GM12878 (cell line): ENCODE results near the gene ZNF582. TPM values are rescaled to one million over a fixed set of nuclear protein-coding genes. Genes with fewer than 3 reads are reported as not detected.
A peak's percentile ranks its signal among the peaks of the same experiment; 100 is the strongest.

Experiments
- ATAC-seq: fragments of 200-7000 bp; cut with Tn5 transposase; 3 replicates; pipeline ENCODE4 v1.9.1; 2020; ENCODE audit warnings: mild to moderate bottlenecking, moderate library complexity
- BruUV-seq: library from RNA; stranded (reverse); fragments of 400-500 nt; replicated peaks from 2 replicates; lab custom pipeline; 2021; lab: Mats Ljungman, UMichigan
- CTCF ChIA-PET: fragments of 300-600 bp; sonication (Branson Sonifier 250); formaldehyde crosslinking; extraction: SDS; loops from one replicate; lab custom pipeline; 2021; ENCODE audit warnings: inconsistent platforms; lab: Yijun Ruan, JAX
- POLR2A ChIA-PET: fragments of 350-600 bp; formaldehyde crosslinking; extraction: SDS; loops from one replicate; lab custom pipeline; 2021; ENCODE audit warnings: inconsistent platforms; lab: Charles Lee
- RAD21 ChIA-PET: fragments of 300-600 bp; sonication (Branson Sonifier 250); formaldehyde crosslinking; loops from one replicate; lab custom pipeline; 2023; ENCODE audit warnings: antibody characterized with exemption; ENCODE audit not compliant: unreplicated experiment; lab: Charles Lee
- SMC1A ChIA-PET: fragments of 300-600 bp; sonication (Branson Sonifier 250); formaldehyde crosslinking; loops from one replicate; lab custom pipeline; 2023; ENCODE audit not compliant: unreplicated experiment, uncharacterized antibody; lab: Charles Lee
- DNase-seq: peaks from one replicate; pipeline ENCODE4 v3.0.0-alpha.2; 2011; ENCODE audit warnings: low read depth, low spot score
- FAIRE-seq: peaks from 3 replicates; lab custom pipeline; 2011; peaks lifted over from hg19 to GRCh38; lab: Jason Lieb, UNC
- H2AFZ ChIP-seq: 2 replicates; pipeline ENCODE4 v1.6.0; 2011; ENCODE audit warnings: low read depth, low read length, control low read depth; ENCODE audit not compliant: control insufficient read depth
- H3K27ac ChIP-seq: 2 replicates; pipeline ENCODE4 v1.5.1; 2011; ENCODE audit warnings: control low read depth; ENCODE audit not compliant: control insufficient read depth, insufficient read depth
- H3K27me3 ChIP-seq, 2 experiments: replicated peaks in 1 of 2; 2 replicates each; pipeline versions ENCODE4 v1.6.0 to v1.6.1; 2011; ENCODE audit warnings: low read length in 1 of 2; ENCODE audit not compliant: control insufficient read depth in 2 of 2, insufficient read depth in 2 of 2
- H3K36me3 ChIP-seq, 2 experiments: 2 replicates each; pipeline ENCODE4 v1.5.1; 2011; ENCODE audit warnings: low read length in 1 of 2; ENCODE audit not compliant: control insufficient read depth in 2 of 2, insufficient read depth in 2 of 2
- H3K4me1 ChIP-seq: 2 replicates; pipeline ENCODE4 v1.6.1; 2011; ENCODE audit warnings: mild to moderate bottlenecking, low read length, moderate library complexity, mixed read lengths; ENCODE audit not compliant: control insufficient read depth, insufficient read depth
- H3K4me2 ChIP-seq: 2 replicates; pipeline ENCODE4 v1.6.0; 2011; ENCODE audit warnings: control low read depth; ENCODE audit not compliant: control insufficient read depth, insufficient read depth
- H3K4me3 ChIP-seq: fragments of 200-600 bp; sonication (generic); 2 replicates; pipeline ENCODE4 v1.5.1; 2016
- H3K79me2 ChIP-seq: 2 replicates; pipeline ENCODE4 v1.6.0; 2011; ENCODE audit warnings: low read length; ENCODE audit not compliant: control insufficient read depth, insufficient read depth
- H3K9ac ChIP-seq: 2 replicates; pipeline ENCODE4 v1.8.0; 2011; ENCODE audit warnings: low read length, control low read depth, mixed read lengths; ENCODE audit not compliant: control insufficient read depth, insufficient read depth
- H3K9me3 ChIP-seq: replicated peaks from 3 replicates; pipeline ENCODE4 v1.5.1; 2011; ENCODE audit warnings: mild to moderate bottlenecking, low read length; ENCODE audit not compliant: control insufficient read depth, insufficient read depth
- H4K20me1 ChIP-seq: 2 replicates; pipeline ENCODE4 v1.6.0; 2011; ENCODE audit not compliant: control insufficient read depth, insufficient read depth
- GATAD2B ChIP-seq: fragments of 450-650 bp; conservative IDR thresholded peaks from 2 replicates; pipeline ENCODE4 v1.6.1; 2017; ENCODE audit warnings: low read depth, mild to moderate bottlenecking, moderate library complexity
- HDAC2 ChIP-seq: fragments of 200-600 bp; sonication (generic); IDR thresholded peaks from 2 replicates; pipeline ENCODE4 v1.6.1; 2017
- IKZF2 ChIP-seq, 2 experiments: fragments of 450-650 bp; IDR thresholded peaks; 2 replicates each; pipeline ENCODE4 v1.6.1; 2017; ENCODE audit warnings: mild to moderate bottlenecking in 2 of 2, moderate library complexity in 2 of 2
- JUNB ChIP-seq: IDR thresholded peaks from 2 replicates; pipeline ENCODE4 v1.6.1; 2016; ENCODE audit warnings: antibody characterized with exemption, mild to moderate bottlenecking
- MTA3 ChIP-seq: IDR thresholded peaks from 2 replicates; pipeline ENCODE4 v1.6.1; 2012; ENCODE audit warnings: low read length, inconsistent platforms, borderline replicate concordance
- NFIC ChIP-seq: IDR thresholded peaks from 2 replicates; pipeline ENCODE4 v1.6.1; 2012; ENCODE audit warnings: low read depth, mild to moderate bottlenecking, inconsistent platforms, low read length, moderate library complexity
- POLR2AphosphoS5 ChIP-seq: IDR thresholded peaks from 2 replicates; pipeline ENCODE4 v1.6.1; 2011; ENCODE audit warnings: mild to moderate bottlenecking, low read length, inconsistent platforms
- SMAD1 ChIP-seq: fragments of 450-650 bp; IDR thresholded peaks from 2 replicates; pipeline ENCODE4 v1.6.1; 2018; ENCODE audit warnings: mild to moderate bottlenecking, low read depth; ENCODE audit not compliant: partially characterized antibody
- TCF12 ChIP-seq: IDR thresholded peaks from 2 replicates; pipeline ENCODE4 v1.6.1; 2011; ENCODE audit warnings: low read depth, mild to moderate bottlenecking, low read length
- ZBTB11 ChIP-seq: fragments of 450-650 bp; formaldehyde crosslinking; IDR thresholded peaks from 2 replicates; pipeline ENCODE4 v1.5.0; 2022; ENCODE audit warnings: mild to moderate bottlenecking, missing genetic modification characterization
- ZNF384 ChIP-seq: IDR thresholded peaks from 2 replicates; pipeline ENCODE4 v1.6.1; 2012; ENCODE audit warnings: low read depth, mild to moderate bottlenecking, low read length, improper control_type of control experiment, borderline replicate concordance
- WGBS: methylation state at CpG from one replicate; pipeline ENCODE4 v1.1.6; 2016; ENCODE audit warnings: low lambda C conversion rate; ENCODE audit not compliant: insufficient replicate concordance, insufficient coverage; ENCODE audit errors: missing lambda C conversion rate; 5-methylcytosine and 5-hydroxymethylcytosine counted together
- in situ Hi-C: fragments of 300-500 bp; cut with MboI; formaldehyde crosslinking; loops from 9 replicates; pipeline ENCODE4 v1.14.3; 2018; ENCODE audit warnings: mixed read lengths
- intact Hi-C: fragments of 100-400 bp; cut with micrococcal nuclease; formaldehyde crosslinking; loops from one replicate; pipeline ENCODE4 v1.14.2; 2022; ENCODE audit not compliant: unreplicated experiment
- polyA plus RNA-seq, 11 experiments: library from polyadenylated mRNA; depleted of rRNA in 4 of 11; unstranded in 6 of 11; stranded (reverse) in 5 of 11; fragments of >200 nt; fragmentation: Nextera tagmentation in 4 of 11; fragmentation: Illumina TruSeq in 1 of 11; extraction: Ambion mirVana in 4 of 11; extraction: Trizol in 1 of 11; gene quantifications; 1 replicate in 1 of 11; 2 replicates in 10 of 11; pipeline versions ENCODE4 v1.2.1 to v1.2.3, GENCODE V29; 2011 to 2016; ENCODE audit warnings: inconsistent platforms in 2 of 11, missing spikeins in 2 of 11, low read depth in 1 of 11
- total RNA-seq, 4 experiments: library from RNA; depleted of rRNA in 3 of 4; stranded (reverse); fragments of >200 nt in 3 of 4; fragmentation: Illumina TruSeq in 1 of 4; extraction: Trizol in 1 of 4; gene quantifications; 2 replicates each; pipeline versions ENCODE4 v1.2.1 to v1.2.3, GENCODE V29; 2013 to 2021

Gene ZNF582
- total and polyA plus RNA-seq, 10 of the 15 experiments (the other 5 are each of a cell fraction or from before 2014, with no cell fraction given) = 0.37 to 1.4 (median 0.85) TPM; not detected in 1

- 39% methylated on average over 9 of the region's 9 CpGs for WGBS
Observed at GRCh38 chr19:56403261-56403660, 9.9 kb upstream of the ZNF582 start.

GRCh38 chr19:56400485-56400884 is 7.2 kb upstream of the ZNF582 start:
- DNase-seq = no peak
- BruUV-seq = no TSS peak
- FAIRE-seq = no peak
- H3K27me3 ChIP-seq = no peaks in the 10 kb centered on the region
- in situ Hi-C loops (no loop called here), intact Hi-C loops (no loop called here)
- SMC1A ChIA-PET = no interaction called here
- POLR2A ChIA-PET = no interaction called here
- 65% methylated on average over 4 of the region's 4 CpGs for WGBS
- H3K27ac ChIP-seq = no peak overlapping the region
- peaks cover 5% of the 10 kb centered on the region; the same call in 1 of the 2 replicates for H3K79me2 ChIP-seq
- CTCF ChIA-PET = no interaction called here
- H3K4me3 ChIP-seq = no peak overlapping the region
- ATAC-seq = no peak
- H3K4me2 ChIP-seq = no peak overlapping the region
- H4K20me1 ChIP-seq = no peaks in the 10 kb centered on the region
- peaks cover 3% of the 10 kb centered on the region for H3K4me1 ChIP-seq
- H3K9ac ChIP-seq = no peak overlapping the region
- peaks cover 7% of the 10 kb centered on the region for H3K9me3 ChIP-seq
- H2AFZ ChIP-seq = no peak overlapping the region
- no peaks in the 10 kb centered on the region for H3K36me3 ChIP-seq
- RAD21 ChIA-PET = no interaction called here
- no peak for TF ChIP-seq ZBTB11 (CRISPR knock-in tag)
- TF ChIP-seq TCF12 = no peak
- no peak for TF ChIP-seq GATAD2B
- no peak for TF ChIP-seq SMAD1
- TF ChIP-seq POLR2AphosphoS5 = no peak
- no peak for TF ChIP-seq ZNF384
- no peak for TF ChIP-seq MTA3
- TF ChIP-seq NFIC = no peak

More at GRCh38 chr19:56403261-56403660, 9.9 kb upstream of the ZNF582 start:
- Histone ChIP-seq H3K9me3 (peaks cover 8% of the 10 kb centered on the region; the same call in 2 of the 3 replicates), H3K4me2 (peak overlapping the region; percentile 95), H3K27me3 (no peaks in the 10 kb centered on the region), H3K79me2 (peaks cover 5% of the 10 kb centered on the region; the same call in 1 of the 2 replicates), H3K4me3 (peak overlapping the region; percentile 95), H3K27ac (peak overlapping the region; percentile 92), H3K36me3 (no peaks in the 10 kb centered on the region), H3K4me1 (peaks cover 3% of the 10 kb centered on the region), H2AFZ (peak overlapping the region; percentile 98), H4K20me1 (no peaks in the 10 kb centered on the region), H3K9ac (peak overlapping the region; percentile 90)
- ChIA-PET SMC1A (interaction anchor here (0.8 kb wide), 1 partner anchor 35 kb away, joined by 4 read pairs; no protein-coding TSS in a partner anchor), CTCF (interaction anchor here (1.3 kb wide), 1 partner anchor 9 kb away, joined by 5 read pairs; the partner anchor contains the start of gene ZNF582), RAD21 (interaction anchor here (0.7 kb wide), 1 partner anchor 17 kb away, joined by 3 read pairs; no protein-coding TSS in a partner anchor), POLR2A (interaction anchor here (0.8 kb wide), 1 partner anchor 9 kb away, joined by 3 read pairs; no protein-coding TSS in a partner anchor)
- ATAC-seq (no peak; the same call in 2 of the 3 replicates), FAIRE-seq (no peak), DNase-seq (no peak)
- intact Hi-C loops = no loop called here
- TSS peak; percentile 85 for BruUV-seq
- TF ChIP-seq JUNB = peak; percentile 27; the same call in 1 of the 2 replicates
- no peak for TF ChIP-seq IKZF2 (IDR thresholded peaks at IDR 0.05)
- TF ChIP-seq HDAC2 = no peak
- in situ Hi-C loops = no loop called here
